GM18870 (cell line): ENCODE results near the gene PTPN4.
"Not testable (repeated sequence)": the region's sequence is repeated elsewhere in the genome, so short reads cannot be mapped to it uniquely, and the experiment has no call there.

Source experiments
- ATAC-seq: cut with Tn5 transposase; IDR thresholded peaks from one replicate; pipeline ENCODE4 v1.9.1; 2021; ENCODE audit warnings: moderate library complexity; ENCODE audit not compliant: unreplicated experiment

Gene PTPN4

DNA sequence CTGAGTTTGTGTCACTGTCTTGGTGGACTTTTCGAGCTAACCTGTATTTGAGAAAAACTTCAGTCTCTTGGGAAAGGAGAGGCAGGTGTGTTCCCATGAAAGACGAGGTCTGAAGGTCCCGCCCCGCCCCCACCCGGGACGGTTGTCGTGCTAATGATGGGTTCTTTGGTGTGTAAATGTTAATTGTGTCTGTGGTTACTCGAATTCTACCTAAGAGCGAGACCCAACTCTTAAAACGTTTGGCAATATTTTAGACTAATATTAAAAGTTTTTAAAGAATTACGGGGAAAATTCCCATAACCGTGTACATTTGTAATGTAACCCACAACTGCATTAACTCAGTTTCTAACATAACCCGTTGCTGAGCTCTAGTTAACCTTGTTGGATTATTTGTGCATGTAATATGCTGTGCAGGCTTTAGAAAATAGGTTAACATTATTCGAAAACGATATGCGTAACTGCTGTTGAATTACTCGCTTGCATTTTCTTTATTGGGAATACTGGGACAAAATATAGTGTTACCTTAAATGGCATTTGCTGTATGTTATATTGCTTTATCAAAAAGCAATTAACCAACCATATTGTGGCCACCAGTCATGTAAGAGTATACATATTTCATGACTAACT lies 254.0 kb downstream of the PTPN4 start:
- no peak for ATAC-seq

DNA sequence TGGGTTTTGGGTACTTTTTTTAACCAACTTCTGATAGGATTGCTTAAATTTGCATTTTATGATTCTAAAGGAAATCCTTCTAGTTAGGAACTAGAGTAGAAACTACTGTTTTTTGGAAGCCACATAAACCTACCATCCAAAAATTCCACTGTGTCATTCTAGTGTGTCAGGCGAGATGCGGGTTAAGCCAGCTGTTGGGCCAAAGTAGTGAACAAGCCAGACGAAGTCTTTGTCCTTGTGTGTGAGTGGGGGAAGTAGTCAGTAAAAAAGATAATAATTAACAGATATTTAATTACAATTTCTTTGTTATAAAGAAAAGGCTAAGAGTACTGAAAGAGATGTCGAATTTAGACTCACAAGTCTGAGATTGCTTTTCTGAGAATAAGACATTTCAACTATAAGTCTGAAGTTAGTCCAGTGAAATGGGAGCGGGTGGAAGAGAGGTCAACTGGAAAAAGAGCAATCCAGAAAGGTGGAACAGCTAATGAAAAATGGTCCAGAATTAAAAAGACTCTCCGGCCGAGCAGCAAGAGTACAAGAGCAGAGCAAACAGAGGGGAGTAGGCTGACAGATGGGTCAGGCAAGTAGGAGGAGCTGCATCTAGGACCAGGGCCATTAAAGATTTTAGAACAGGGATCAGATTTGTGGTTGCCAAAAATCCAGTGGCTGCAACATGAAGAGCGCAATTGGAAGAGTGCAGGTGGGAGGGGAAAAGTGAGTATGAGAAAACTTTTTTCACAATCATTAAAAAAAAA lies 254.7 kb downstream of the PTPN4 start:
- ATAC-seq: no peak

DNA sequence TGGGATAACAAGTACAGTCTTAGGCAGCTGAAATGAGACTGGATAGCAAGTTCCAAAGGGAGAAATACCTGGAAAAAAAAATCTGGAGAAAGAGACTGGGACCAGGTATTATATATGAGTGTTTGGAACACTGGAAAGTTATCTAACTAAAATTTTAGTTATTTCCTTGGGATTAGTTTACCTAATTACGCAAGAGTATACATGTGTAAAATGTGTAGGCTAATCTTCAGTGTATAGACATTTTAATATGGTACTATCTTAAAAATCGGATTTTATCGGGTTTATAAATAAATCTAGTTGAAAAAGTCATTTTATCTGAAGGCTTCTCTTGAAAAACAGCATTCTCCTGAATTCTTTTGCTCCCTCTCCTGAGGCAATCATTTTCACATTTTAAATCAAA lies 257.1 kb downstream of the PTPN4 start:
- no peak for ATAC-seq

DNA sequence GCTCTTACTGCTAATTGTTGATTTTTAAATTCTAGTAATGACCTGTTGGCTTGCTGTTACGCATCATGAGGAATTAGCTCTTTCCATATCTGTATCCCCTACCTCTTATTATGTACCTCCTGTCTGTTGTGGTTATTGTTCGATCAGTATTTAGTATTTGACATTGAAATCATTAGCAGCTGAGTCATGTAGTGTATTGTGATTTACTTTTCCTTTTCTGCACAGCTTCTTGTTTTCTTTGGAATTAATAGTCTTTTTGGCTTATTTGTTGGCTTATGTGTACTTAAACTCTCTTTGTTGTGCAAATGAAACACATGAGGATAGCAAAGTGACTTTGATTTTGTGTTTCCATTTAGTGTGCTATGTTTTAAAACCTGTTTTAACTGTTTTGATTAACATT lies 257.5 kb downstream of the PTPN4 start:
- no peak for ATAC-seq

DNA sequence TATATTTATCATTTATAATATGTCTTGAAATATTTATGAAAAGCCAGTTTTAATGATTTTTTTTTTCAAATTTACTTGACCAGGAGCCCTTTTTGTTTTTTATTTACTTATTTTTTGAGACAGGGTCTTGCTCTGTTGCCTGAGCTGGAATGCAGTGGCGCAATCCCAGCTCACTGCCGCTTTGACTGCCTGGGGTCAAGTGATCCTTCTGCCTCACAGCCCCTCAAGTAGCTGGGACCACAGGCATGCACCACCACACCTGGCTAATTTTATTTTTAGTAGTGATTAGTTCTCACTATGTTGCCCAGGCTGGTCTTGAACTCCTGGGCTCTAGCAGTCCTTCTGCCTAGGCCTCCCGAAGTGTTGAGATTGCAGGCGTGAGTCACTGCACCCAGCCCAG lies 258.8 kb downstream of the PTPN4 start:
- no peak for ATAC-seq

DNA sequence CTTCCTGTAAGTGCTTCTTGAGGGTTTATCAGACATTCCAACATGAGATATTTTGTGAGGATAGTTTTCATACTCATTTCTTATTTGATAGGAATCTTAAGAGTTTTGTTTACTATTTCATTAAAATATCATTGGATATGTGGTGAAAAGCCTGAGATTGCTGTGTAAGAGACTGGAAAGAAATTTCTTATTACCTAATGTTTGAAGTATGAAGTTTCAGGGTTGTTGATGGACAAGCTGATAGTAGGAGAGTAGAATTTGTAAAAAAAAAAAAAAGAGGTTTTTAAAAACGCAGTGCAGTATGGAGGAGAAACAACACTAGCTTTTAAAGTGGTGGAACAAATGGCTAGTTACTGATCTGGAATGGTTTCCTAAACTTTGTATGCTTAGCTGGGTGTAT lies 260.8 kb downstream of the PTPN4 start:
- no peak for ATAC-seq

DNA sequence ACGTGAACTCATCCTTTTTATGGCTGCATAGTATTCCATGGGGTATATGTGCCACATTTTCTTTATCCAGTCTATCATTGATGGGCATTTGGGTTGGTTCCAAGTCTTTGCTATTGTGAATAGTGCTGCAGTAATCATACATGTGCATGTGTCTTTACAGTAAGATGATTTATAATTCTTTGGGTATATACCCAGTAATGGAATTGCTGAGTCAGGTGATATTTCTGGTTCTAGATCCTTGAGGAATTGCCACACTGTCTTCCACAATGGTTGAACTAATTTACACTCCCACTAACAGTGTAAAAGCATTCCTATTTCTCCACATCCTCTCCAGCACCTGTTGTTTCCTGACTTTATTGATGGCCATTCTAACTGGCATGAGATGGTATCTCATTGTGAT lies 262.8 kb downstream of the PTPN4 start:
- not testable (repeated sequence) for ATAC-seq

DNA sequence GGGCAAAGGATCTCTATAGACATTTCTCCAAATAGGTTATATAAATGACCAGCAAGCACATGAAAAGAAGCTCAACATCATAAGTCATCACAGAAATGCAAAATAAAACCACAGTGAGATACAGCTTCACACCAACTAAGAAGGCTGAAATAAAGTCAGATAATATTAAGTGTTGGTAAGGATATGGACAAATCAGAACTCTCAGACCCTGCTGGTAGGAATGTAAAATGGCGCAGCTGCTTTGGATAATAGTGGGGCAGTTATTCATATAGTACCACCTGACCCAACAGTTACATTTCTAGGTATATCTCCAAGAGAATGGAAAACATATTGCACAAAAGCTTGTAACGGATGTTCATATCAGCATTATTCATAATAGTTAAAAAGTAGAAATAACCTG lies 267.2 kb downstream of the PTPN4 start:
- no peak for ATAC-seq

DNA sequence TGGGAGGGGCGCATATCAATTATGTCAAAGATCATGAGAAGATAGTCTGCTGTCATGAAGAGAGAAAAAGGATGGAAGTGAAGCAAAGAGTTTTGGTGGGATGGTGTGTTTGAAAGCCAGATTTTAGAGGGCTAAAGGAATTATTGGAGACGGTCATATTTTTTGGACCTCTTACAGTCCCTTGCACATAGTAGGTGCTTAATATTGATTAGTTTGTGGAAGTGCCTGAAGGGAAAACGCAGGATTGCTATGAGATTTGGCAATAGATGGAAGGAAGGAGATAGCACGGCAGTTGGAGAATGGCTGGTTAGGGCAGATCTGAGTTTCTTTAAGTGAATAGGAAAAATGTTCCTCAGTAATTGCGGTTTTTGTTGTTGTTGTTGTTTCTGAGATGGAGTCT lies 269.1 kb downstream of the PTPN4 start:
- ATAC-seq: no peak

DNA sequence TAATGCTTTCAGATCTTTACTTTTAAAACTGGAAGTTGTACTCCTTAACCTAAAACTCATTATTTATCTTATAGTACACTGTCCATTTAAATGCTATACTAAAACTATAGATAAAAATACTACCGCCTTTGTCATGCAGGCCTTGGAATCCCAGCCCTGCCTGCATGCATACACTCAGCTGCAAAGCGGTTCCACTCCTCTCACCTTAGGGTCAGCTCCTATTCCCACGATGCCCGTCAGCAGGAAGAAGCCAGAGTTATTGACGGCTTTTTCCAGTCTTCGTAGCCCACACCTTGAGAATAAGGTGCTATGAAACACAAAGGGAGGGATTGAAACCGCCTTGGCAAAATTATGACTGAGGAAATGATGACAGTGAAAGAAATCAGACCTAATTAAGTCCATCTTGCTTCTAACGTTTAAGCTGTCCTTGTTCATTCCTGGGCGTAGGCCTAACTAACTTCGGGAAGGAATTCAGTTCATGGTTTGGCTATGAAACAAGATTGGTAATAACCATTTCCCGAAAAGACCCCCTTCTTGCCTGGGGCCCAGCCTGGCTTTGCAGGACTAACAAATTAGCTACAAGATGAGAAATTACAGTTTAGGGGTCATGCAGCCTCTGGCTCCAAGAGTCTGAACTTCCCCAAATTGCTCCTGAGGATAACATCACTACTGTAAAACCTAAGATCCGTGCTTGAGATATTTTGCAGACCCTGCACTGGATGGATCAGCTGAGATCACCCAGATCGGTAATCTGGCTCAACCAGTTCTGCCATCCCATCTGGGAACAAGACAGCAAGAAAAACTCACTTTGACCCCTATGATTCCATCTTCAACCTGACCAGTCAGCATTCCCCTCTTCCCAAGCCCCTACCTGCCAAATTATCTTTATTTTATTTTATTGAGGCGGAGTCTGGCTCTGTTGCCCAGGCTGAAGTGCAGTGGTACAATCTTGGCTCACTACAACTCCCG lies 270.2 kb downstream of the PTPN4 start:
- no peak for ATAC-seq

DNA sequence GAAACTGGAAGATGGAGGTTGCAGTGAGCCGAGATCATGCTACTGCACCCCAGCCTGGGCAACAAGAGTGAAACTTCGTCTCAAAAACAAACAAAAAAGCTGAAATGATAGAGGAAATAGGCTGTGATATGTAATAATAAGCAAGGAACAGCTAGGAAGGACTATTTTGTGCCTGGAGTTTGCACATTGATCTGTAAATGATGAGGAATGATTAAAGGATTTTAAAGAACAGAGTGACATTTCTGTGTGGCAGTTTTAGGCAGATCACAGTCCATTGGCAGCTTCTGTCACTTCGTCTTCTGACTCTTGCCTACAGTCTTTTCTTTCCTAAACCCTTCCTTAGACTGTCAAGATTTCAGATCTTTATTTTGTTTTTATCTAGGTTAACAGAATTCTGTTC lies 272.6 kb downstream of the PTPN4 start:
- ATAC-seq: no peak
